ENCODE data around the gene ADGRL3. TPM values are rescaled to one million over a fixed set of nuclear protein-coding genes. Genes with fewer than 3 reads are reported as not detected.

Gene ADGRL3
- total RNA-seq, 2 experiments from 2014 or later, result not detected

DNA sequence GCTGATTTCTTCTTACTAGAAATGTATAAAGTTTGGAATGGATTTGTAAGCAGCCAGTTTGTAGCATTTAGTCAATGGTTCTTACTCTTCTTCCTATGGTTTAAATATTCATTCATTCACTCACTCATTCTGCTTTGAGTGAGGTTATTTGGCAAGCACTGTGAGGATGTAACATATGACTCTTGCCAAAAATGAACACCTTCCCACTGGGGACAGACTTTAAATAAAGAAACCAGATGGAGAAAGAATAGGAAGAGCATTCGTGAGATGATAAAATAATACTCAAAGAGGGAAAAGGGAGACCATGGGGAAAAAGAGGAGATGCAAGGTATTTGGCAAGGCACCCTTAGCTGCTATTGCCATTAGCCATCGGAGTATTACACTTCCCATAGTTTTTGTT is 586.1 kb downstream of the ADGRL3 start:
- intact Hi-C loops (cut with micrococcal nuclease), result no loop called here
- no peak for DNase-seq
- Mint-ChIP-seq H3K27me3 (no peaks in the 10 kb centered on the region), H3K4me1 (ENCODE audit: low read depth) (no peaks in the 10 kb centered on the region), H3K27ac (no peak overlapping the region), H3K9me3 (no peaks in the 10 kb centered on the region), H3K36me3 (ENCODE audit: low read depth) (no peaks in the 10 kb centered on the region), H3K4me3 (no peak overlapping the region)
- no peak for ATAC-seq
- ChIA-PET POLR2A (no interaction called here), CTCF (no interaction called here)
- TF ChIP-seq, protein P1, sequence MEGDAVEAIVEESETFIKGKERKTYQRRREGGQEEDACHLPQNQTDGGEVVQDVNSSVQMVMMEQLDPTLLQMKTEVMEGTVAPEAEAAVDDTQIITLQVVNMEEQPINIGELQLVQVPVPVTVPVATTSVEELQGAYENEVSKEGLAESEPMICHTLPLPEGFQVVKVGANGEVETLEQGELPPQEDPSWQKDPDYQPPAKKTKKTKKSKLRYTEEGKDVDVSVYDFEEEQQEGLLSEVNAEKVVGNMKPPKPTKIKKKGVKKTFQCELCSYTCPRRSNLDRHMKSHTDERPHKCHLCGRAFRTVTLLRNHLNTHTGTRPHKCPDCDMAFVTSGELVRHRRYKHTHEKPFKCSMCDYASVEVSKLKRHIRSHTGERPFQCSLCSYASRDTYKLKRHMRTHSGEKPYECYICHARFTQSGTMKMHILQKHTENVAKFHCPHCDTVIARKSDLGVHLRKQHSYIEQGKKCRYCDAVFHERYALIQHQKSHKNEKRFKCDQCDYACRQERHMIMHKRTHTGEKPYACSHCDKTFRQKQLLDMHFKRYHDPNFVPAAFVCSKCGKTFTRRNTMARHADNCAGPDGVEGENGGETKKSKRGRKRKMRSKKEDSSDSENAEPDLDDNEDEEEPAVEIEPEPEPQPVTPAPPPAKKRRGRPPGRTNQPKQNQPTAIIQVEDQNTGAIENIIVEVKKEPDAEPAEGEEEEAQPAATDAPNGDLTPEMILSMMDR (IDR thresholded peaks at IDR 0.05), result no peak

DNA sequence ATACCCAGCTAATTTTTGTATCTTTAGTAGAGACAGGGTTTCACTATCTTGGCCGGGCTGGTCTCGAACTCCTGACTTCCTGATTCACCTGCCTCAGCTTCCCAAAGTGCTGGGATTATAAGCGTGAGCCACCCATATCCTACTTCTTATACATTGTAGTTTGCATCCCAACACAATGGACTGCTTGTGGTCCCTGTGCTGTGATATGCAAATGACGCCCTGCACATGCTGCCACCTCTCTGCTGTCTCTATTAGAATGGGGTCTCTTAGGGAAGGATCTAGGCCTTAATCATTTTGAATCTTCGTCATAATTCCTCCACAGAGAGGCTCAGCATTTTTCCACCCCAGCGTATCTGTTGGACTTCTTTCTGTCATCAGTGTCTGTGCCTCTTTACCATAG is 595.9 kb downstream of the ADGRL3 start:
- TF ChIP-seq, protein P1 (IDR thresholded peaks at IDR 0.05), result no peak
- ATAC-seq, result no peak
- intact Hi-C loops (cut with micrococcal nuclease), result no loop called here
- Mint-ChIP-seq H3K9me3 (peaks cover 4% of the 10 kb centered on the region), H3K36me3 (ENCODE audit: low read depth) (no peaks in the 10 kb centered on the region), H3K27ac (no peak overlapping the region), H3K27me3 (no peaks in the 10 kb centered on the region), H3K4me1 (ENCODE audit: low read depth) (no peaks in the 10 kb centered on the region), H3K4me3 (no peak overlapping the region)
- ChIA-PET POLR2A (no interaction called here), CTCF (no interaction called here)
- no peak for DNase-seq

DNA sequence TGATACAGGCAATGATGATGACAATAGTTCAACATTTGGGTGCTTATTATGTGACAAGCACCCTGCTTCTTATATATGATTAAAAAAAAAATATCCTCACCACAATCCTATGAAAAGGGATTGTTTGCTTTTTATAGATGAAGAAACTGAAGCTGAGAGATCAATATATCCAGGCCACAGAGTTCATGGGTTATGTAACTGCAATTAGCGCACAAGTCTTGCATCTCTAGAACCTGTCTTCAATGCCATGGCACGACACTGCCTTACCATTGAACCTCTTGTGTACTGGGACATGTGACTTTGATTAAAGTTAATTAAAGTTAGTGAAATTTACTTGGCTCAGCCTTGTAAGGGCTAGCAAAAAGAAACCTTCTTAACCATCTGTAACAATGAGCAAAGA is 599.7 kb downstream of the ADGRL3 start:
- no peak for ATAC-seq
- no peaks in the 10 kb centered on the region for H3K27me3 Mint-ChIP-seq
- CTCF ChIA-PET, result no interaction called here

DNA sequence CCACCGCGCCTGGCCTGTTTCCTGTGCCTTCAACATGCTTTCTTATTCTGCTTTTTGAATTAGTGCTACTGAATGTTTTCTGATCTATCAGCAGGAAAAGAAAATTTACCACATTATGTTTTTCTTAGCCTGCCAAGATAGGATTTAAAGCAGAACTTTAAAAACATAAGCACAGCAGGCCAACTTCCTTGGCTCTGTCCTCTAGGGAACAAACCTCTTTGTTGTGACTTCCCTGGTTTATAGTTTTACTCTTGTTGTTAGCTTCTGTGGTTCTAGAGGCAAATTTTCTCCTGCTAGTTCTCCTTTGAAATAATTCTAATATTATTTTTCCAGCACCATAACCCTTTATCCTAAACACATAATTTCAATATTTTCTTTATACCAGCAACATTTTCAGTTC is 605.1 kb downstream of the ADGRL3 start:
- Mint-ChIP-seq H3K4me3 (no peak overlapping the region), H3K27ac (no peak overlapping the region), H3K4me1 (ENCODE audit: low read depth) (no peaks in the 10 kb centered on the region), H3K36me3 (ENCODE audit: low read depth) (no peaks in the 10 kb centered on the region), H3K27me3 (no peaks in the 10 kb centered on the region), H3K9me3 (peaks cover 2% of the 10 kb centered on the region)
- ATAC-seq (no peak), DNase-seq (no peak)
- TF ChIP-seq, protein P1 (IDR thresholded peaks at IDR 0.05), result no peak
- ChIA-PET POLR2A (no interaction called here), CTCF (no interaction called here)
- intact Hi-C loops (cut with micrococcal nuclease), result no loop called here

More for the DNA sequence above, 599.7 kb downstream of the ADGRL3 start:
- Mint-ChIP-seq H3K36me3 (ENCODE audit: low read depth) (no peaks in the 10 kb centered on the region), H3K4me3 (no peak overlapping the region), H3K9me3 (peaks cover 1% of the 10 kb centered on the region), H3K27ac (no peak overlapping the region), H3K4me1 (ENCODE audit: low read depth) (no peaks in the 10 kb centered on the region)
- POLR2A ChIA-PET, result no interaction called here
- no peak for DNase-seq
- intact Hi-C loops (cut with micrococcal nuclease), result no loop called here
- TF ChIP-seq, protein P1 (IDR thresholded peaks at IDR 0.05), result no peak

DNA sequence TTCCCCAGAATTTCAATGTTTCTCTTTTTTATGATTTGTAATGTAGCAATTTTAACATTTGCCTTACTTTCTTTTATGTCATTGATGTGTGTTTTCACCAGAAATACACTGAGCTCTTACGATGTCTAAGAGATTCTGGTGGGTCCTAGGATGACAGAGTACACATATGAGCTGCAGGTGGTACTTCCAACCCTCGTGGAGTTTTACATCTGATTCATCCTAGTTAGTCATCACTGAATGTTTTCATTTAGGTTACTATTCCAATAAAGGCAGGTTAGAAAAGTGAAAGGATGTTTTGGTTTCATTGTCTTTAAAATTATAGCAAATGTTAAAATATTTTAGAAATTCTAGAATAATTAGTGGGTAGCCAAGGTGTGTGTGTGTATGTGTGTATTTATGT is 605.9 kb downstream of the ADGRL3 start:
- TF ChIP-seq, protein P1 (IDR thresholded peaks at IDR 0.05), result no peak
- Mint-ChIP-seq H3K27me3 (no peaks in the 10 kb centered on the region), H3K9me3 (peaks cover 3% of the 10 kb centered on the region), H3K27ac (no peak overlapping the region), H3K4me3 (no peak overlapping the region), H3K4me1 (ENCODE audit: low read depth) (no peaks in the 10 kb centered on the region), H3K36me3 (ENCODE audit: low read depth) (no peaks in the 10 kb centered on the region)
- ChIA-PET CTCF (no interaction called here), POLR2A (no interaction called here)
- intact Hi-C loops (cut with micrococcal nuclease), result no loop called here
- no peak for DNase-seq
- no peak for ATAC-seq
